ENCODE data around the gene HPF1.

GRCh38 chr4:169773889-169774288 lies 16.1 kb upstream of the HPF1 start:
- TF ChIP-seq JUN (CRISPR knock-in tag; IDR thresholded peaks at IDR 0.05) (no peak), CTCF (IDR thresholded peaks at IDR 0.05) (no peak), USF1 (CRISPR knock-in tag; IDR thresholded peaks at IDR 0.05) (no peak), CREB1 (CRISPR knock-in tag; IDR thresholded peaks at IDR 0.05) (no peak), TCF7 (CRISPR knock-in tag; IDR thresholded peaks at IDR 0.05; ENCODE audit: low read depth) (no peak), TP53 (CRISPR knock-in tag; IDR thresholded peaks at IDR 0.05) (no peak), MLX (CRISPR knock-in tag; IDR thresholded peaks at IDR 0.05) (no peak), E2F1 (CRISPR knock-in tag; IDR thresholded peaks at IDR 0.05) (no peak), E2F5 (CRISPR knock-in tag; IDR thresholded peaks at IDR 0.05) (no peak), CREM (CRISPR knock-in tag; IDR thresholded peaks at IDR 0.05) (no peak), ZNF121 (CRISPR knock-in tag; IDR thresholded peaks at IDR 0.05) (no peak)
